GM23338 (cell line): ENCODE results near the gene C5orf47. TPM values are rescaled to one million over a fixed set of nuclear protein-coding genes. Genes with fewer than 3 reads are reported as not detected.
A peak's percentile ranks its signal among the peaks of the same experiment; 100 is the strongest.

Source experiments
- ATAC-seq: fragments of 200-7000 bp; cut with Tn5 transposase; 3 replicates; pipeline ENCODE4 v1.9.1; 2020
- DNase-seq: peaks from one replicate; pipeline ENCODE4 v3.0.0-alpha.2; 2015; ENCODE audit warnings: low spot score
- H2AFZ ChIP-seq: fragments of 200-600 bp; sonication (generic); 2 replicates; pipeline ENCODE4 v1.8.0; 2016; ENCODE audit warnings: antibody characterized with exemption, mild to moderate bottlenecking, moderate library complexity
- H3F3A ChIP-seq: fragments of 200-600 bp; sonication (generic); replicated peaks from 2 replicates; pipeline ENCODE4 v1.8.0; 2017; ENCODE audit warnings: antibody characterized with exemption, mixed run types, low read depth
- H3K27ac ChIP-seq: fragments of 200-600 bp; sonication (generic); 2 replicates; pipeline ENCODE4 v1.6.1; 2016; ENCODE audit warnings: low read depth
- H3K27me3 ChIP-seq: fragments of 200-600 bp; sonication (generic); 2 replicates; pipeline ENCODE4 v1.8.0; 2016; ENCODE audit warnings: mild to moderate bottlenecking, mixed run types, moderate library complexity; ENCODE audit not compliant: insufficient read depth
- H3K36me3 ChIP-seq: fragments of 200-600 bp; sonication (generic); 2 replicates; pipeline ENCODE4 v1.8.0; 2016; ENCODE audit warnings: mild to moderate bottlenecking; ENCODE audit not compliant: insufficient read depth
- H3K4me1 ChIP-seq: fragments of 200-600 bp; sonication (generic); 2 replicates; pipeline ENCODE4 v1.8.0; 2016; ENCODE audit warnings: mild to moderate bottlenecking, moderate library complexity; ENCODE audit not compliant: insufficient read depth
- H3K4me2 ChIP-seq: fragments of 200-600 bp; sonication (generic); 2 replicates; pipeline ENCODE4 v1.7.1; 2017; ENCODE audit warnings: mixed run types
- H3K4me3 ChIP-seq: fragments of 200-600 bp; sonication (generic); 2 replicates; pipeline ENCODE4 v1.6.1; 2016; ENCODE audit warnings: mixed run types
- H3K79me2 ChIP-seq: fragments of 200-600 bp; sonication (generic); replicated peaks from 2 replicates; pipeline ENCODE4 v1.8.0; 2017; ENCODE audit warnings: mild to moderate bottlenecking; ENCODE audit not compliant: insufficient read depth
- H3K9me2 ChIP-seq: fragments of 200-600 bp; sonication (generic); 2 replicates; pipeline ENCODE4 v1.8.0; 2017; ENCODE audit not compliant: insufficient read depth
- H4K20me1 ChIP-seq: fragments of 200-600 bp; sonication (generic); replicated peaks from 2 replicates; pipeline ENCODE4 v1.8.0; 2017; ENCODE audit warnings: mild to moderate bottlenecking; ENCODE audit not compliant: insufficient read depth
- H3K27ac Mint-ChIP-seq: 2 replicates; pipeline ENCODE4 v1.8.0; 2020; ENCODE audit warnings: inconsistent platforms, mild to moderate bottlenecking, moderate library complexity, mixed read lengths
- H3K27me3 Mint-ChIP-seq: 3 replicates; pipeline ENCODE4 v1.8.0; 2022; ENCODE audit warnings: low read depth, mild to moderate bottlenecking, moderate library complexity, mixed read lengths, inconsistent platforms; ENCODE audit not compliant: insufficient read depth, poor library complexity
- H3K36me3 Mint-ChIP-seq: 3 replicates; pipeline ENCODE4 v1.8.0; 2021; ENCODE audit warnings: low read depth, mild to moderate bottlenecking, inconsistent platforms, moderate library complexity, mixed read lengths
- H3K4me1 Mint-ChIP-seq: 3 replicates; pipeline ENCODE4 v1.8.0; 2020; ENCODE audit warnings: mild to moderate bottlenecking, inconsistent platforms, mixed read lengths
- H3K4me3 Mint-ChIP-seq: 3 replicates; pipeline ENCODE4 v1.8.0; 2021; ENCODE audit warnings: moderate library complexity, mild to moderate bottlenecking, inconsistent platforms, mixed read lengths
- H3K9me3 Mint-ChIP-seq: 3 replicates; pipeline ENCODE4 v1.8.0; 2020; ENCODE audit warnings: moderate library complexity, mild to moderate bottlenecking, inconsistent platforms, mixed read lengths
- CREB1 ChIP-seq: fragments of 250-450 bp; sonication (Bioruptor Pico); IDR thresholded peaks from 2 replicates; pipeline ENCODE4 v1.5.0; 2020; ENCODE audit warnings: low read depth, mild to moderate bottlenecking, moderate library complexity
- EZH2 ChIP-seq: fragments of 200-600 bp; sonication (generic); IDR thresholded peaks from one replicate; pipeline ENCODE4 v1.8.0; 2017; ENCODE audit warnings: antibody characterized with exemption, mild to moderate bottlenecking, low read depth; ENCODE audit not compliant: unreplicated experiment
- EZH2phosphoT487 ChIP-seq: fragments of 200-600 bp; sonication (generic); IDR thresholded peaks from one replicate; pipeline ENCODE4 v1.8.1; 2018; ENCODE audit warnings: antibody characterized with exemption; ENCODE audit not compliant: unreplicated experiment
- JUNB ChIP-seq: IDR thresholded peaks from one replicate; pipeline ENCODE4 v1.6.1; 2016; ENCODE audit warnings: antibody characterized with exemption; ENCODE audit not compliant: unreplicated experiment
- NANOG ChIP-seq: IDR thresholded peaks from 2 replicates; pipeline ENCODE4 v1.6.1; 2016; ENCODE audit warnings: antibody characterized with exemption, borderline replicate concordance
- POLR2AphosphoS5 ChIP-seq: IDR thresholded peaks from 2 replicates; pipeline ENCODE4 v1.6.1; 2016; ENCODE audit warnings: antibody characterized with exemption, low read depth
- ZNF114 ChIP-seq: fragments of 250-450 bp; sonication (Bioruptor Pico); IDR thresholded peaks from 2 replicates; pipeline ENCODE4 v1.5.0; 2020; ENCODE audit warnings: mild to moderate bottlenecking, moderate library complexity
- ZNF331 ChIP-seq: fragments of 250-450 bp; sonication (Bioruptor Pico); IDR thresholded peaks from 2 replicates; pipeline ENCODE4 v1.5.0; 2020; ENCODE audit warnings: low read depth, mild to moderate bottlenecking, moderate library complexity
- polyA plus RNA-seq: library from polyadenylated mRNA; unstranded; fragments of >200 nt; fragmentation: Nextera tagmentation; extraction: Ambion mirVana; gene quantifications from 2 replicates; pipeline ENCODE4 v1.2.1, GENCODE V29; 2016
- total RNA-seq: library from RNA; depleted of rRNA; stranded (reverse); fragments of >200 nt; shearing (Covaris generic); gene quantifications from 2 replicates; pipeline ENCODE4 v1.2.3, GENCODE V29; 2014
- TF ChIP-seq, protein P1 (sequence below), 2 experiments: fragments of 200-600 bp in 1 of 2; sonication (generic) in 1 of 2; conservative IDR thresholded peaks; 2 replicates each; pipeline versions ENCODE4 v1.5.1 to v1.6.1; 2016 to 2017; ENCODE audit warnings: antibody characterized with exemption in 2 of 2, low read depth in 2 of 2, mild to moderate bottlenecking in 2 of 2, moderate library complexity in 1 of 2
- TF ChIP-seq, protein P2 (sequence below): IDR thresholded peaks from 2 replicates; pipeline ENCODE4 v1.6.1; 2016; ENCODE audit warnings: antibody characterized with exemption
- TF ChIP-seq, protein P3 (sequence below): fragments of 250-450 bp; sonication (Bioruptor Pico); IDR thresholded peaks from 2 replicates; pipeline ENCODE4 v1.5.0; 2020; ENCODE audit warnings: mild to moderate bottlenecking, moderate library complexity

Gene C5orf47
- total and polyA plus RNA-seq, 2 experiments from 2014 or later: 0.63 to 1.1 TPM

DNA sequence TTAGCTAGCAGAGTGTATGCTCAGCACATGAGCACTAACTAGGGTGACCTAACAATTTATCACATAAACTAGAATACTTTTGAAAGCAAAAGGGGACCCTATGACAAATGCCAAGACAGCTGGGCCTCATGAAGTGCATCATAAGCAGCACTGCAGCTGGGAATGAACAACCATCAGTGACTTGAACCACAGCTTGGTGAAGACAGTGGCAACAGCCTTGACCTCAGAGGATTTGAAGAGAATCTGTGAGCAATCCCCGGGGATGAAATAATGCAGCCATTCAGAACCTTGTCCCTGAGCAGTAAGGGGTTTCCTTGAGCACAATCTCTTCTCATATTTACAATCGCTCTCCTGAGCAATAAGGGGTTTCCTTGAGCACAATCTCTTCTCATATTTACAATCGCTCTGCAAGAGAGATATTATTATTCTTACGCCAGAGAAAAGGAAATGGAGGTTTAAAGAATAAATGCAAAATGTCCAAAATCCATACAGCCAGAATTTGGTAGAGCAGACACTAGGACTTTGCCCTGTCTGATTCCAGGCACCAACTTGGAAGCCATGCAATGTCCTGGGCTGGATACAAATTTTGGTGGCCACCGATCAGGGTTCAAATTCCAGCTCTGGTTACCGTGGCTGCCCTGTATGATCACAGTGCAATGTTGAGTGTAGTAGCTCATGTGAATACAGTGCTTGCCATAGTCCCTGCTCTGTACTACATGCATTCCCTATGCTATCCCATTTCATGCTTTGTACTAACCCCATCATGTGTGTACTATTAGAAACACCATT lies 55.7 kb downstream of the C5orf47 start (continued):
- TF ChIP-seq, protein P1, sequence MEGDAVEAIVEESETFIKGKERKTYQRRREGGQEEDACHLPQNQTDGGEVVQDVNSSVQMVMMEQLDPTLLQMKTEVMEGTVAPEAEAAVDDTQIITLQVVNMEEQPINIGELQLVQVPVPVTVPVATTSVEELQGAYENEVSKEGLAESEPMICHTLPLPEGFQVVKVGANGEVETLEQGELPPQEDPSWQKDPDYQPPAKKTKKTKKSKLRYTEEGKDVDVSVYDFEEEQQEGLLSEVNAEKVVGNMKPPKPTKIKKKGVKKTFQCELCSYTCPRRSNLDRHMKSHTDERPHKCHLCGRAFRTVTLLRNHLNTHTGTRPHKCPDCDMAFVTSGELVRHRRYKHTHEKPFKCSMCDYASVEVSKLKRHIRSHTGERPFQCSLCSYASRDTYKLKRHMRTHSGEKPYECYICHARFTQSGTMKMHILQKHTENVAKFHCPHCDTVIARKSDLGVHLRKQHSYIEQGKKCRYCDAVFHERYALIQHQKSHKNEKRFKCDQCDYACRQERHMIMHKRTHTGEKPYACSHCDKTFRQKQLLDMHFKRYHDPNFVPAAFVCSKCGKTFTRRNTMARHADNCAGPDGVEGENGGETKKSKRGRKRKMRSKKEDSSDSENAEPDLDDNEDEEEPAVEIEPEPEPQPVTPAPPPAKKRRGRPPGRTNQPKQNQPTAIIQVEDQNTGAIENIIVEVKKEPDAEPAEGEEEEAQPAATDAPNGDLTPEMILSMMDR (conservative IDR thresholded peaks at IDR 0.05; ENCODE audit: low read depth in 2 of 2): no peak
- TF ChIP-seq EZH2phosphoT487 (no peak), ZNF114 (CRISPR knock-in tag) (no peak), EZH2 (no peak), NANOG (no peak), ZNF331 (no peak)

DNA sequence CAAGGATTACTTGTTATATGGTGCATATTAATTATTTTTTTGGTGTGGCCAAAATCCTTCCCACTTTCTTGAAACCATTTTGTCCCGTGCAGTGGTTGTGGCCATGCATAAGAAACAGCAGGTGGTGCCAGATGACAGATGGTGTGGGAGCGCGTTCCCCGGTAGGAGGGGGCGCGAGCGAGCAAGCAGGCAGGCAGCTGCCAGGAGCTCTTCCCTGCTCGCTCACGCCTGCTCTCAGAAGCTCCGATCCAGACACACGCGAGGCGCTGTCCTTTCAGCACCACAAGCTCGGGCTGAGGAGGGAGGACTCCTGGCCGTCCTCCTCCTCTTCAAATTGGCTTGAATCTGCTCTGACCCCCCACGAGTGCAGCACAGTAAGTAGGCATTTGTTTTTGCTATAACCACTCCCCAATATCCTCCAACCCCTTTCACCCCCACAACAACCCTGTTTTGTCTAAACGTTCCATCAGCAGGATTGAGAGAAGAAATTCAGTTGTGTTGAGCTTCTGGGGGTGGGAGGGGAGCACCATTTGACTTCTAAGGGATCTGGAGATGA lies 56.6 kb downstream of the C5orf47 start, which contains the start of gene NSG2:
Gene NSG2 (plus strand): TSS at position 237 of the 556 bp plus-strand sequence. CDS start 1,050 bp downstream, outside the sequence.
- DNase-seq (peak; percentile 98), ATAC-seq (peak; percentile 100)
- Mint-ChIP-seq H3K4me1 (peaks cover 6% of the 10 kb centered on the region; the same call in 2 of the 3 replicates), H3K27ac (no peak within 1 kb of the TSS), H3K9me3 (no peaks in the 10 kb centered on the region), H3K27me3 (peaks cover 5% of the 10 kb centered on the region), H3K36me3 (no peaks in the 10 kb centered on the region), H3K4me3 (no peak within 1 kb of the TSS)
- Histone ChIP-seq H3K9me2 (no peaks in the 10 kb centered on the region), H3K4me2 (no peak within 1 kb of the TSS), H4K20me1 (no peaks in the 10 kb centered on the region), H3K79me2 (no peaks in the 10 kb centered on the region), H3K27me3 (no peaks in the 10 kb centered on the region), H3K36me3 (no peaks in the 10 kb centered on the region), H3K27ac (no peak within 1 kb of the TSS), H3K4me1 (no peaks in the 10 kb centered on the region), H3K4me3 (no peak within 1 kb of the TSS), H2AFZ (no peak within 1 kb of the TSS), H3F3A (no peaks in the 10 kb centered on the region)
- TF ChIP-seq ZNF331: no peak
- TF ChIP-seq, protein P1 (conservative IDR thresholded peaks at IDR 0.05; ENCODE audit: low read depth in 2 of 2): peak; percentile 84 to 97
- peak; percentile 12; the same call in 1 of the 2 replicates for TF ChIP-seq CREB1 (CRISPR knock-in tag)
- TF ChIP-seq, protein P2, sequence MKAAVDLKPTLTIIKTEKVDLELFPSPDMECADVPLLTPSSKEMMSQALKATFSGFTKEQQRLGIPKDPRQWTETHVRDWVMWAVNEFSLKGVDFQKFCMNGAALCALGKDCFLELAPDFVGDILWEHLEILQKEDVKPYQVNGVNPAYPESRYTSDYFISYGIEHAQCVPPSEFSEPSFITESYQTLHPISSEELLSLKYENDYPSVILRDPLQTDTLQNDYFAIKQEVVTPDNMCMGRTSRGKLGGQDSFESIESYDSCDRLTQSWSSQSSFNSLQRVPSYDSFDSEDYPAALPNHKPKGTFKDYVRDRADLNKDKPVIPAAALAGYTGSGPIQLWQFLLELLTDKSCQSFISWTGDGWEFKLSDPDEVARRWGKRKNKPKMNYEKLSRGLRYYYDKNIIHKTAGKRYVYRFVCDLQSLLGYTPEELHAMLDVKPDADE: no peak
- TF ChIP-seq, protein P3, sequence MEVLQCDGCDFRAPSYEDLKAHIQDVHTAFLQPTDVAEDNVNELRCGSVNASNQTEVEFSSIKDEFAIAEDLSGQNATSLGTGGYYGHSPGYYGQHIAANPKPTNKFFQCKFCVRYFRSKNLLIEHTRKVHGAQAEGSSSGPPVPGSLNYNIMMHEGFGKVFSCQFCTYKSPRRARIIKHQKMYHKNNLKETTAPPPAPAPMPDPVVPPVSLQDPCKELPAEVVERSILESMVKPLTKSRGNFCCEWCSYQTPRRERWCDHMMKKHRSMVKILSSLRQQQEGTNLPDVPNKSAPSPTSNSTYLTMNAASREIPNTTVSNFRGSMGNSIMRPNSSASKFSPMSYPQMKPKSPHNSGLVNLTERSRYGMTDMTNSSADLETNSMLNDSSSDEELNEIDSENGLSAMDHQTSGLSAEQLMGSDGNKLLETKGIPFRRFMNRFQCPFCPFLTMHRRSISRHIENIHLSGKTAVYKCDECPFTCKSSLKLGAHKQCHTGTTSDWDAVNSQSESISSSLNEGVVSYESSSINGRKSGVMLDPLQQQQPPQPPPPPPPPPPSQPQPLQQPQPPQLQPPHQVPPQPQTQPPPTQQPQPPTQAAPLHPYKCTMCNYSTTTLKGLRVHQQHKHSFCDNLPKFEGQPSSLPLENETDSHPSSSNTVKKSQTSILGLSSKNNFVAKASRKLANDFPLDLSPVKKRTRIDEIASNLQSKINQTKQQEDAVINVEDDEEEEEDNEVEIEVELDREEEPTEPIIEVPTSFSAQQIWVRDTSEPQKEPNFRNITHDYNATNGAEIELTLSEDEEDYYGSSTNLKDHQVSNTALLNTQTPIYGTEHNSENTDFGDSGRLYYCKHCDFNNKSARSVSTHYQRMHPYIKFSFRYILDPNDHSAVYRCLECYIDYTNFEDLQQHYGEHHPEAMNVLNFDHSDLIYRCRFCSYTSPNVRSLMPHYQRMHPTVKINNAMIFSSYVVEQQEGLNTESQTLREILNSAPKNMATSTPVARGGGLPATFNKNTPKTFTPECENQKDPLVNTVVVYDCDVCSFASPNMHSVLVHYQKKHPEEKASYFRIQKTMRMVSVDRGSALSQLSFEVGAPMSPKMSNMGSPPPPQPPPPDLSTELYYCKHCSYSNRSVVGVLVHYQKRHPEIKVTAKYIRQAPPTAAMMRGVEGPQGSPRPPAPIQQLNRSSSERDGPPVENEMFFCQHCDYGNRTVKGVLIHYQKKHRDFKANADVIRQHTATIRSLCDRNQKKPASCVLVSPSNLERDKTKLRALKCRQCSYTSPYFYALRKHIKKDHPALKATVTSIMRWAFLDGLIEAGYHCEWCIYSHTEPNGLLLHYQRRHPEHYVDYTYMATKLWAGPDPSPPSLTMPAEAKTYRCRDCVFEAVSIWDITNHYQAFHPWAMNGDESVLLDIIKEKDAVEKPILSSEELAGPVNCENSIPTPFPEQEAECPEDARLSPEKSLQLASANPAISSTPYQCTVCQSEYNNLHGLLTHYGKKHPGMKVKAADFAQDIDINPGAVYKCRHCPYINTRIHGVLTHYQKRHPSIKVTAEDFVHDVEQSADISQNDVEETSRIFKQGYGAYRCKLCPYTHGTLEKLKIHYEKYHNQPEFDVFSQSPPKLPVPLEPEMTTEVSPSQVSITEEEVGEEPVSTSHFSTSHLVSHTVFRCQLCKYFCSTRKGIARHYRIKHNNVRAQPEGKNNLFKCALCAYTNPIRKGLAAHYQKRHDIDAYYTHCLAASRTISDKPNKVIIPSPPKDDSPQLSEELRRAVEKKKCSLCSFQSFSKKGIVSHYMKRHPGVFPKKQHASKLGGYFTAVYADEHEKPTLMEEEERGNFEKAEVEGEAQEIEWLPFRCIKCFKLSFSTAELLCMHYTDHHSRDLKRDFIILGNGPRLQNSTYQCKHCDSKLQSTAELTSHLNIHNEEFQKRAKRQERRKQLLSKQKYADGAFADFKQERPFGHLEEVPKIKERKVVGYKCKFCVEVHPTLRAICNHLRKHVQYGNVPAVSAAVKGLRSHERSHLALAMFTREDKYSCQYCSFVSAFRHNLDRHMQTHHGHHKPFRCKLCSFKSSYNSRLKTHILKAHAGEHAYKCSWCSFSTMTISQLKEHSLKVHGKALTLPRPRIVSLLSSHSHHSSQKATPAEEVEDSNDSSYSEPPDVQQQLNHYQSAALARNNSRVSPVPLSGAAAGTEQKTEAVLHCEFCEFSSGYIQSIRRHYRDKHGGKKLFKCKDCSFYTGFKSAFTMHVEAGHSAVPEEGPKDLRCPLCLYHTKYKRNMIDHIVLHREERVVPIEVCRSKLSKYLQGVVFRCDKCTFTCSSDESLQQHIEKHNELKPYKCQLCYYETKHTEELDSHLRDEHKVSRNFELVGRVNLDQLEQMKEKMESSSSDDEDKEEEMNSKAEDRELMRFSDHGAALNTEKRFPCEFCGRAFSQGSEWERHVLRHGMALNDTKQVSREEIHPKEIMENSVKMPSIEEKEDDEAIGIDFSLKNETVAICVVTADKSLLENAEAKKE (CRISPR knock-in tag): peak; percentile 13; the same call in 1 of the 2 replicates
- TF ChIP-seq EZH2phosphoT487: no peak
- TF ChIP-seq NANOG: no peak
- TF ChIP-seq ZNF114 (CRISPR knock-in tag): no peak
- no peak for TF ChIP-seq POLR2AphosphoS5
- no peak for TF ChIP-seq EZH2
- no peak for TF ChIP-seq JUNB
